Astrocyte (in vitro differentiated cells and primary cell): ENCODE measurements around the gene KRTAP3-3. TPM values are rescaled to one million over a fixed set of nuclear protein-coding genes. Genes with fewer than 3 reads are reported as not detected.

Experiments used
- DNase-seq: peaks from one replicate; pipeline ENCODE4 v3.0.0-alpha.2; 2010; ENCODE audit warnings: low read depth
- FAIRE-seq: peaks from 2 replicates; lab custom pipeline; 2011; peaks lifted over from hg19 to GRCh38; lab: Jason Lieb, UNC
- H2AFZ ChIP-seq: 2 replicates; pipeline ENCODE4 v1.6.0; 2012; ENCODE audit warnings: low read depth, low read length, inconsistent platforms
- H3K27ac ChIP-seq: 2 replicates; pipeline ENCODE4 v1.5.1; 2011; ENCODE audit warnings: low read depth, low read length, inconsistent platforms
- H3K27me3 ChIP-seq: 2 replicates; pipeline ENCODE4 v1.6.0; 2011; ENCODE audit warnings: low read length, inconsistent platforms; ENCODE audit not compliant: insufficient read depth
- H3K36me3 ChIP-seq: 2 replicates; pipeline ENCODE4 v1.5.1; 2011; ENCODE audit warnings: low read length, inconsistent platforms; ENCODE audit not compliant: insufficient read depth
- H3K4me1 ChIP-seq: 2 replicates; pipeline ENCODE4 v1.5.1; 2011; ENCODE audit warnings: low read length, inconsistent platforms; ENCODE audit not compliant: insufficient read depth
- H3K4me2 ChIP-seq: 2 replicates; pipeline ENCODE4 v1.6.0; 2012; ENCODE audit warnings: low read length, inconsistent platforms
- H3K4me3 ChIP-seq: 2 replicates; pipeline ENCODE4 v1.5.1; 2011; ENCODE audit warnings: low read depth, mild to moderate bottlenecking, low read length, inconsistent platforms; ENCODE audit not compliant: insufficient read depth
- H3K79me2 ChIP-seq: 2 replicates; pipeline ENCODE4 v1.6.0; 2012; ENCODE audit warnings: mild to moderate bottlenecking, low read length, inconsistent platforms; ENCODE audit not compliant: insufficient read depth
- H3K9ac ChIP-seq: 2 replicates; pipeline ENCODE4 v1.6.0; 2012; ENCODE audit warnings: mild to moderate bottlenecking, low read length, inconsistent platforms
- H3K9me3 ChIP-seq: 2 replicates; pipeline ENCODE4 v1.5.1; 2012; ENCODE audit warnings: low read depth, mild to moderate bottlenecking, low read length, inconsistent platforms; ENCODE audit not compliant: insufficient read depth
- H4K20me1 ChIP-seq: 2 replicates; pipeline ENCODE4 v1.6.0; 2012; ENCODE audit warnings: low read length, inconsistent platforms; ENCODE audit not compliant: insufficient read depth
- H3K27ac Mint-ChIP-seq: one replicate; pipeline ENCODE4 v1.8.0; 2021; ENCODE audit warnings: mild to moderate bottlenecking, mixed read lengths; ENCODE audit not compliant: unreplicated experiment
- H3K27me3 Mint-ChIP-seq: one replicate; pipeline ENCODE4 v1.8.0; 2021; ENCODE audit warnings: low read depth, mixed read lengths; ENCODE audit not compliant: unreplicated experiment
- H3K36me3 Mint-ChIP-seq: one replicate; pipeline ENCODE4 v1.8.0; 2021; ENCODE audit warnings: low read depth, mixed read lengths; ENCODE audit not compliant: unreplicated experiment
- H3K4me1 Mint-ChIP-seq: one replicate; pipeline ENCODE4 v1.8.0; 2021; ENCODE audit warnings: low read depth, mixed read lengths; ENCODE audit not compliant: unreplicated experiment
- H3K4me3 Mint-ChIP-seq: one replicate; pipeline ENCODE4 v1.8.0; 2021; ENCODE audit warnings: mild to moderate bottlenecking, moderate library complexity, mixed read lengths; ENCODE audit not compliant: unreplicated experiment
- H3K9me3 Mint-ChIP-seq: one replicate; pipeline ENCODE4 v1.8.0; 2021; ENCODE audit warnings: mild to moderate bottlenecking, mixed read lengths; ENCODE audit not compliant: unreplicated experiment
- EZH2 ChIP-seq: IDR thresholded peaks from 2 replicates; pipeline ENCODE4 v1.6.1; 2012; ENCODE audit warnings: mild to moderate bottlenecking, low read length, inconsistent platforms; ENCODE audit not compliant: insufficient read depth
- total RNA-seq: library from RNA; stranded (reverse); gene quantifications from 2 replicates; pipeline ENCODE4 v1.2.1, GENCODE V29; 2021
- TF ChIP-seq, protein P1 (sequence below): IDR thresholded peaks from 2 replicates; pipeline ENCODE4 v1.5.1; 2011; ENCODE audit warnings: low read depth, mild to moderate bottlenecking, inconsistent platforms, low read length, moderate library complexity; ENCODE audit not compliant: insufficient read depth

Gene KRTAP3-3
- total RNA-seq, 1 donor from 2014 or later, result not detected

DNA sequence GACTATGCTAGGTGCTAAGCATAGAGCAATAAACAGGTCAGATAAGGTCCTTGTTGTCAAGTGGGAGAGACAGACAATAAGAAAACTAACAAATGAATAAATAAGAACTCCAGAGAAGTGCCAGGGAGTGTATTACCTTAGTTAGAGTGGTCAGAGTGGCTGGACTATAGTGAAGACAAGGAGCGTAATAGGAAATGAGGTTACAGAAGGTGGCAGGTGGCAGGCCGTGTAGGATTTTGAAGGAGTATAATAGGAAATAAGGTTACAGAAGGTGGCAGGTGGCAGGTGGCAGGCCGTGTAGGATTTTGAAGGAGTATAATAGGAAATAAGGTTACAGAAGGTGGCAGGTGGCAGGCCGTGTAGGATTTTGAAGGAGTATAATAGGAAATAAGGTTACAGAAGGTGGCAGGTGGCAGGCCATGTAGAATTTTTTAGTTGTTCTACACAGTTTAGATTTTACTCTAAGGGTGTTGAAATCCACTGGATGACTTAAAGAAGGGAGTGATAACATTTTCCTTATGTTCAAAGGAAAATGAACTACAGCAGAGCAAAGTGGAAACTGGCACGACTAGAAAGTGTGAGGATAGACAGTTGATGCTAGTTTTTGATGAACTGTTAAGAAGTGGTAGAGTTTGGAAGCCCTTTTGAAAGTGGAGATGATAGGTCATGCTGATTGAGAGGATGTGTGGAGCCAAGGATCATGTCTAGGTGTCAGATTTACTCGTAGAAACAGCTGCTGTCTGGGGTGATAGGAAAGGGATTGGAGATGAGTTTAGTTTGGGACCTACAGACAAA lies 18.6 kb upstream of the KRTAP3-3 start:
- no peaks in the 10 kb centered on the region for H3K4me1 Mint-ChIP-seq
- H2AFZ ChIP-seq, result no peak overlapping the region
- no peak overlapping the region for H3K27ac Mint-ChIP-seq
- H3K27ac ChIP-seq, result no peak overlapping the region
- H3K4me3 Mint-ChIP-seq, result no peak overlapping the region
- H3K4me2 ChIP-seq, result no peak overlapping the region
- no peaks in the 10 kb centered on the region for H3K36me3 Mint-ChIP-seq
- no peaks in the 10 kb centered on the region for H3K27me3 ChIP-seq
- H4K20me1 ChIP-seq, result no peaks in the 10 kb centered on the region
- no peaks in the 10 kb centered on the region for H3K9me3 Mint-ChIP-seq
- H3K9me3 ChIP-seq, result no peaks in the 10 kb centered on the region
- H3K4me3 ChIP-seq, result no peak overlapping the region
- no peaks in the 10 kb centered on the region for H3K36me3 ChIP-seq
- DNase-seq (no peak), FAIRE-seq (no peak)
- H3K27me3 Mint-ChIP-seq, result no peaks in the 10 kb centered on the region
- no peaks in the 10 kb centered on the region for H3K4me1 ChIP-seq
- TF ChIP-seq EZH2, result no peak
- TF ChIP-seq, protein P1, sequence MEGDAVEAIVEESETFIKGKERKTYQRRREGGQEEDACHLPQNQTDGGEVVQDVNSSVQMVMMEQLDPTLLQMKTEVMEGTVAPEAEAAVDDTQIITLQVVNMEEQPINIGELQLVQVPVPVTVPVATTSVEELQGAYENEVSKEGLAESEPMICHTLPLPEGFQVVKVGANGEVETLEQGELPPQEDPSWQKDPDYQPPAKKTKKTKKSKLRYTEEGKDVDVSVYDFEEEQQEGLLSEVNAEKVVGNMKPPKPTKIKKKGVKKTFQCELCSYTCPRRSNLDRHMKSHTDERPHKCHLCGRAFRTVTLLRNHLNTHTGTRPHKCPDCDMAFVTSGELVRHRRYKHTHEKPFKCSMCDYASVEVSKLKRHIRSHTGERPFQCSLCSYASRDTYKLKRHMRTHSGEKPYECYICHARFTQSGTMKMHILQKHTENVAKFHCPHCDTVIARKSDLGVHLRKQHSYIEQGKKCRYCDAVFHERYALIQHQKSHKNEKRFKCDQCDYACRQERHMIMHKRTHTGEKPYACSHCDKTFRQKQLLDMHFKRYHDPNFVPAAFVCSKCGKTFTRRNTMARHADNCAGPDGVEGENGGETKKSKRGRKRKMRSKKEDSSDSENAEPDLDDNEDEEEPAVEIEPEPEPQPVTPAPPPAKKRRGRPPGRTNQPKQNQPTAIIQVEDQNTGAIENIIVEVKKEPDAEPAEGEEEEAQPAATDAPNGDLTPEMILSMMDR, result no peak
- H3K9ac ChIP-seq, result no peak overlapping the region
- no peaks in the 10 kb centered on the region for H3K79me2 ChIP-seq

DNA sequence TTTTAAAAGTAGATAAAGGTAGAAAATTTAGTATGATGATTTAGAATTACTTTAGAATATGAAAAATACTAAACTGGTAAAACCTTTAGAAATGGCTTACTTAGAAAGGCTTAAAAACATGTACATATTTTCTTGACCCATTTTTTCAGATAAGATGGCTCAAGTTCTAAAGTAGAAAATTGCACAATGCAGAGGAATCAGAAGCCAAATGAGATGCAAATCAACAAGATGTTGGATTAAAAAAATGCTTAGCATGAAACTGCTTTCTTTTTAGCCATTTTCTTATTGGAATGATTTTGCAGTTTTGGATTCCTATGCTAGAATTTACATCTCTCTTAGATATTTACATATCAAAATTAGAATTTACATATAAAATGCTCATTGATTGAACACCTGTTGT lies 16.5 kb upstream of the KRTAP3-3 start:
- H3K4me2 ChIP-seq, result no peak overlapping the region
- no peak overlapping the region for H3K27ac ChIP-seq
- no peak overlapping the region for H2AFZ ChIP-seq
- no peak overlapping the region for H3K27ac Mint-ChIP-seq
- no peaks in the 10 kb centered on the region for H3K4me1 Mint-ChIP-seq
- no peaks in the 10 kb centered on the region for H3K36me3 ChIP-seq
- no peak overlapping the region for H3K4me3 Mint-ChIP-seq
- no peak for DNase-seq
- H3K36me3 Mint-ChIP-seq, result no peaks in the 10 kb centered on the region
- no peaks in the 10 kb centered on the region for H3K9me3 ChIP-seq
- H3K27me3 Mint-ChIP-seq, result peaks cover 2% of the 10 kb centered on the region
- no peaks in the 10 kb centered on the region for H3K4me1 ChIP-seq
- no peaks in the 10 kb centered on the region for H4K20me1 ChIP-seq
- no peak for FAIRE-seq
- H3K9me3 Mint-ChIP-seq, result no peaks in the 10 kb centered on the region
- H3K4me3 ChIP-seq, result no peak overlapping the region
- H3K79me2 ChIP-seq, result no peaks in the 10 kb centered on the region
- TF ChIP-seq EZH2, result no peak
- TF ChIP-seq, protein P1, result no peak
- H3K27me3 ChIP-seq, result no peaks in the 10 kb centered on the region
- no peak overlapping the region for H3K9ac ChIP-seq

DNA sequence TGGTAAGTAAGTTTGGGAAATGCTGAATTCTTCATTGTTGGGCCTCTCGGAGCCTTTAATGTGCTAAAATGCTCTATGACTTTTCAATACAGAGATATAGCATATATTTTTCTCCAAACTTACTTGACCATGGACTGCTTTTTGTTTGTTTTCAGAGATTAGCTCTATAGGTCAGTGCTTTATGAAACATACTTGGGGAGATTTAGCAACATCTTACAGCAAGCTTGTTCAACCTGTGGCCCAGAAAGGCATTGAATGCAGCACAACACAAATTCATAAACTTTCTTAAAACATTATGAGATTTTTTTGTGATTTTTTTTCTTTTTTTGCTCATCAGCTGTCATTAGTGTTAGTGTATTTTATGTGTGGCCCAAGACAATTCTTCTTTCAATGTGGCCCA lies 16.0 kb upstream of the KRTAP3-3 start:
- H3K4me2 ChIP-seq, result no peak overlapping the region
- no peak overlapping the region for H3K4me3 ChIP-seq
- no peak overlapping the region for H3K4me3 Mint-ChIP-seq
- H3K36me3 ChIP-seq, result no peaks in the 10 kb centered on the region
- H3K27ac Mint-ChIP-seq, result no peak overlapping the region
- no peaks in the 10 kb centered on the region for H3K27me3 ChIP-seq
- no peaks in the 10 kb centered on the region for H3K9me3 Mint-ChIP-seq
- no peaks in the 10 kb centered on the region for H3K4me1 ChIP-seq
- peaks cover 2% of the 10 kb centered on the region for H3K27me3 Mint-ChIP-seq
- H3K4me1 Mint-ChIP-seq, result no peaks in the 10 kb centered on the region
- H3K9ac ChIP-seq, result no peak overlapping the region
- no peak for FAIRE-seq
- H2AFZ ChIP-seq, result no peak overlapping the region
- TF ChIP-seq EZH2, result no peak
- TF ChIP-seq, protein P1, result no peak
- H3K27ac ChIP-seq, result no peak overlapping the region
- no peak for DNase-seq
- H3K36me3 Mint-ChIP-seq, result no peaks in the 10 kb centered on the region
- H4K20me1 ChIP-seq, result no peaks in the 10 kb centered on the region
- H3K9me3 ChIP-seq, result no peaks in the 10 kb centered on the region
- no peaks in the 10 kb centered on the region for H3K79me2 ChIP-seq
